Measurements from ENCODE around the gene MGAT4D.

DNA sequence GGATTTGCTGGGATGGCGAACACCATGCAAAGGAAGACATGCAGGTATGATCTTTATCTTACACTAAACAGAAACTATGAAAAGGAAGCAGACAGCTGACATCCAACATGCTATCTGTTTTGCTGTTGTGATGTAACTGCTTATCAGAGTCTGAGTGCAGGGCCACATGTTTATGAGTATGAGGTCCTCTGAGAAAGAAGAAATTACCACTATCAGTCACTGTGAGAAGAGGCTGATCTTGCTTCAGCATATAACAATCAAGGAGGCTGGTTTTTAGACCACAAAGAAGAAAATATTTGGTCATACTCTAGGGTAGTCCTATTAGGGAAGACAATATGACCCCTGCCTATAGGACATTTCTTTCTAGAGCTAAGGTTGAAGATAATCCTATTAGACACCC lies 89.1 kb downstream of the MGAT4D start:
- TF ChIP-seq CTCF (IDR thresholded peaks at IDR 0.05), result no peak
- TF ChIP-seq POLR2A (IDR thresholded peaks at IDR 0.05), result no peak

All from esophagus squamous epithelium (tissue), 4 donors.